Endometrium (tissue), 2 donors: Measurements from ENCODE around the gene TMPRSS13.
"Not testable (repeated sequence)": the region's sequence is repeated elsewhere in the genome, so short reads cannot be mapped to it uniquely, and the experiment has no call there.

ENCODE experiments used
- FAIRE-seq: peaks from 2 replicates; lab custom pipeline; 2012; peaks lifted over from hg19 to GRCh38; lab: Jason Lieb, UNC
- donor health status: control.
- donor health status: control.

Gene TMPRSS13

GRCh38 chr11:117950301-117950700 is 21.1 kb upstream of the TMPRSS13 start:
- no peak for FAIRE-seq

- no peak for FAIRE-seq
These were observed 19.9 kb upstream of the TMPRSS13 start for GRCh38 chr11:117949062-117949461.

GRCh38 chr11:117948466-117948865 is 19.3 kb upstream of the TMPRSS13 start:
- not testable (repeated sequence) for FAIRE-seq

- not testable (repeated sequence) for FAIRE-seq
These were observed 18.5 kb upstream of the TMPRSS13 start for GRCh38 chr11:117947751-117948150.

GRCh38 chr11:117946842-117947526 is 17.8 kb upstream of the TMPRSS13 start:
- no peak for FAIRE-seq

- FAIRE-seq: no peak
These were observed 17.1 kb upstream of the TMPRSS13 start for GRCh38 chr11:117946156-117946841.

- no peak for FAIRE-seq
These were observed 16.0 kb upstream of the TMPRSS13 start for GRCh38 chr11:117945047-117945810.

- FAIRE-seq: no peak
These were observed 15.4 kb upstream of the TMPRSS13 start for GRCh38 chr11:117944554-117944953.

GRCh38 chr11:117941976-117942654 is 12.9 kb upstream of the TMPRSS13 start:
- FAIRE-seq: no peak

- no peak for FAIRE-seq
These were observed 12.0 kb upstream of the TMPRSS13 start for GRCh38 chr11:117941163-117941707.

- no peak for FAIRE-seq
These were observed 11.5 kb upstream of the TMPRSS13 start for GRCh38 chr11:117940736-117941135.

- FAIRE-seq: no peak
These were observed 7.8 kb upstream of the TMPRSS13 start for GRCh38 chr11:117936973-117937372.

- FAIRE-seq: no peak
These were observed 5.5 kb upstream of the TMPRSS13 start for GRCh38 chr11:117934526-117935307.

GRCh38 chr11:117933930-117934329 is 4.7 kb upstream of the TMPRSS13 start:
- FAIRE-seq: no peak

GRCh38 chr11:117933475-117933874 is 4.3 kb upstream of the TMPRSS13 start:
- no peak for FAIRE-seq

- no peak for FAIRE-seq
These were observed 3.7 kb upstream of the TMPRSS13 start for GRCh38 chr11:117932947-117933346.

- no peak for FAIRE-seq
These were observed 3.2 kb upstream of the TMPRSS13 start for GRCh38 chr11:117932426-117932825.

- FAIRE-seq: no peak
These were observed 2.8 kb upstream of the TMPRSS13 start for GRCh38 chr11:117931971-117932370.

GRCh38 chr11:117931331-117931950 is 2.2 kb upstream of the TMPRSS13 start:
- no peak for FAIRE-seq

- FAIRE-seq: no peak
These were observed 1.6 kb upstream of the TMPRSS13 start for GRCh38 chr11:117930668-117931330.
